Natural killer cell (primary cell): ENCODE results near the gene IQSEC1. TPM values are rescaled to one million over a fixed set of nuclear protein-coding genes. Genes with fewer than 3 reads are reported as not detected.

Experiments used
- ATAC-seq, 3 donors: fragments of 150-1000 bp in 2 of 3; fragments of 200-7000 bp in 1 of 3; cut with Tn5 transposase; 1 replicate in 1 of 3; 2 replicates in 2 of 3; pipeline ENCODE4 v1.10.0; 2021; ENCODE audit warnings: mild to moderate bottlenecking in 2 of 3, moderate library complexity in 2 of 3
- DNase-seq, 2 donors: peaks; one replicate each; pipeline versions ENCODE4 v3.0.0 to v3.0.0-alpha.2; 2013 to 2021; ENCODE audit warnings: mixed read lengths in 1 of 2
- H3K27ac ChIP-seq: one replicate; pipeline ENCODE4 v1.5.1; 2013; ENCODE audit warnings: mild to moderate bottlenecking, low read length
- H3K27me3 ChIP-seq: one replicate; pipeline ENCODE4 v1.6.1; 2013; ENCODE audit warnings: low read length; ENCODE audit not compliant: control insufficient read depth, insufficient read depth
- H3K36me3 ChIP-seq: one replicate; pipeline ENCODE4 v1.6.1; 2013; ENCODE audit warnings: low read length; ENCODE audit not compliant: control insufficient read depth, insufficient read depth
- H3K4me1 ChIP-seq: one replicate; pipeline ENCODE4 v1.6.1; 2013; ENCODE audit warnings: low read length; ENCODE audit not compliant: control insufficient read depth, insufficient read depth
- H3K4me3 ChIP-seq: one replicate; pipeline ENCODE4 v1.5.1; 2013; ENCODE audit warnings: low read length
- H3K9me3 ChIP-seq: one replicate; pipeline ENCODE4 v1.6.1; 2013; ENCODE audit warnings: low read length; ENCODE audit not compliant: control insufficient read depth, insufficient read depth
- H3K27ac Mint-ChIP-seq, 2 donors: one replicate each; pipeline ENCODE4 v1.8.0; 2022; ENCODE audit warnings: mild to moderate bottlenecking in 2 of 2, mixed read lengths in 2 of 2, moderate library complexity in 1 of 2
- H3K27me3 Mint-ChIP-seq, 2 donors: one replicate each; pipeline ENCODE4 v1.8.0; 2022; ENCODE audit warnings: low read depth in 2 of 2, mixed read lengths in 2 of 2
- H3K36me3 Mint-ChIP-seq: one replicate; pipeline ENCODE4 v1.8.0; 2022; ENCODE audit warnings: mixed read lengths
- H3K4me1 Mint-ChIP-seq, 2 donors: one replicate each; pipeline ENCODE4 v1.8.0; 2022; ENCODE audit warnings: mixed read lengths in 2 of 2
- H3K4me3 Mint-ChIP-seq: one replicate; pipeline ENCODE4 v1.8.0; 2022; ENCODE audit warnings: mild to moderate bottlenecking, moderate library complexity, mixed read lengths
- H3K9me3 Mint-ChIP-seq, 2 donors: one replicate each; pipeline ENCODE4 v1.8.0; 2022; ENCODE audit warnings: mixed read lengths in 2 of 2
- CTCF ChIP-seq: fragments of 200-600 bp; IDR thresholded peaks from one replicate; pipeline ENCODE4 v1.8.0; 2022; ENCODE audit warnings: antibody characterized with exemption
- WGBS: methylation state at CpG from one replicate; pipeline ENCODE4 v1.1.7; 2013; ENCODE audit warnings: missing lambda C conversion rate; ENCODE audit not compliant: insufficient coverage; 5-methylcytosine and 5-hydroxymethylcytosine counted together
- intact Hi-C: fragments of 100-400 bp; cut with micrococcal nuclease; formaldehyde crosslinking; loops from one replicate; pipeline ENCODE4 v1.14.2; 2022
- total RNA-seq, 4 donors: library from RNA; stranded (reverse); fragments of 120-200 nt in 1 of 4; gene quantifications; one replicate each; pipeline versions ENCODE4 v1.2.3 to v1.2.4, GENCODE V29; 2013 to 2022

The IQSEC1 gene
- total RNA-seq, 3 donors from 2014 or later (not counting 1 experiment from before 2014, with no cell fraction given), result 124 to 189 (median 138) TPM

- peak overlapping the region; percentile 100 for H3K27ac ChIP-seq
- no peak overlapping the region for H3K4me3 ChIP-seq
- WGBS, result 88% methylated on average over 15 of the region's 15 CpGs
- no peaks in the 10 kb centered on the region for H3K36me3 ChIP-seq
- Mint-ChIP-seq H3K27ac (peak overlapping the region; percentile 98 to 99), H3K9me3 (no peaks in the 10 kb centered on the region), H3K27me3 (no peaks in the 10 kb centered on the region), H3K36me3 (no peaks in the 10 kb centered on the region), H3K4me3 (no peak overlapping the region), H3K4me1 (peaks cover 38 to 63% of the 10 kb centered on the region in 2 donors)
- H3K4me1 ChIP-seq, result peaks cover 80% of the 10 kb centered on the region
- H3K27me3 ChIP-seq, result no peaks in the 10 kb centered on the region
- H3K9me3 ChIP-seq, result no peaks in the 10 kb centered on the region
- TF ChIP-seq CTCF, result no peak
- intact Hi-C loops, result no loop called here
- DNase-seq, result no peak
- no peak for ATAC-seq
These were observed 54.5 kb downstream of the IQSEC1 start for GRCh38 chr3:13018561-13019242.

DNA sequence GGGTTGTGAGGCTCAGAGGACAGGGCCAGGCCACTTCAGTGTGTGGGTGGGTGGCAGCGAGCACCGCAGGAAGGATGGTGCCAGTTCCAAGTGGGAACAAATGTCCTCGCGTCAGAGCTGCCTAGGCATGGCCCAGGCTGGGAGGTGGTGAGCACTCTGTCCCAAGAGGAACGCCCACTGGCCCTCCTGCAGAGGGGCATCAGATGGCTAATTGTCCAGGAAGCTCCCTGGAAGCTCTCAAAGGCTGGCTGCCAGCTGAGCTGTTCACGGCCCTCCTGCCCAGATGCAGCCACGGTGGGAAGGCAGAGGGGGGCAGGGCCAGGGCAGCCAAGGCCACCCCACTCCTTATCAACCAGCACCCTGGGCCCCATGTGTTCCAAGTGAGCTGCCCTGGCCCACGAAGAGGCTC, 55.2 kb downstream of the IQSEC1 start:
- TF ChIP-seq CTCF, result no peak
- H3K27me3 ChIP-seq, result no peaks in the 10 kb centered on the region
- DNase-seq, result no peak
- Mint-ChIP-seq H3K27ac (peak overlapping the region; percentile 98 to 99), H3K27me3 (no peaks in the 10 kb centered on the region), H3K4me3 (no peak overlapping the region), H3K4me1 (peaks cover 45 to 70% of the 10 kb centered on the region in 2 donors), H3K9me3 (peaks cover 0 to 2% of the 10 kb centered on the region in 2 donors), H3K36me3 (no peaks in the 10 kb centered on the region)
- no peaks in the 10 kb centered on the region for H3K36me3 ChIP-seq
- peak overlapping the region; percentile 100 for H3K27ac ChIP-seq
- intact Hi-C loops, result no loop called here
- WGBS, result 67% methylated on average over 8 of the region's 8 CpGs
- no peak for ATAC-seq
- H3K4me3 ChIP-seq, result no peak overlapping the region
- no peaks in the 10 kb centered on the region for H3K9me3 ChIP-seq
- H3K4me1 ChIP-seq, result peaks cover 81% of the 10 kb centered on the region

DNA sequence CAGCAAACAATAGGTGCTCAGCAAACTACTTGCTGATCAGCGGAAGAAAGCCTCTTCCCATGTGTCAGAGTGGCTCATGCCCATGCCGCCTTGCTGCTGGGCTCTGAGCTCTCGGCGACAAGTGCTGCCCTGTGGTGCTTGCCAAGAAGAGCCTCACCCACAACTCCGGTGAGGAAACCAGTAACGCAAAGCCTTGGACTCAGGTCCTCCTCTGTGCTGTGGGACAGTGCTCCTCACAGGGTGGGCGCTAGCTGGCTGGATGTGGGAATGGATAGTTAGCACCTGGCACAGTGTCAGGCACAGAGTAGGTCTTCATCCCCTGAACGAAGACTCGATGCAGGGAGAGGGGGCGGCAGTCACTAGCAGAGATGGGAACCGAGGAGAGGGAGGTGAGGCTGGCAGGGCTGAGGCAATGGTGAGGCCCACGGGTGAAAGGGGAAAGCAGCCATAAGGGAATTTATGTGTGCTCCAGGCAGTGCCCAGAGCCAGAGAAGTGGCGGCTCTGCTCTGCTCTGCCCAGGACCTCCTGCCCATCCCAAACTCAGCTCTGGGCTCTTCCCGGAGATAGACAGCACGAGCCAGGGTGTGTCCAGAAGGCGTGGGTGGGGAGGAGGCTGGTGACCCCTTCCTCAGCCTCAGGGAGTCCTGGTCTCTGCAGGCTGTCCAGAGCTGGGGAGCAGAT, 55.7 kb downstream of the IQSEC1 start:
- H3K36me3 Mint-ChIP-seq, result no peaks in the 10 kb centered on the region
- H3K4me1 ChIP-seq, result peaks cover 81% of the 10 kb centered on the region
- H3K27me3 Mint-ChIP-seq, result no peaks in the 10 kb centered on the region
- H3K36me3 ChIP-seq, result no peaks in the 10 kb centered on the region
- peaks cover 0 to 2% of the 10 kb centered on the region in 2 donors for H3K9me3 Mint-ChIP-seq
- DNase-seq, result no peak
- peak overlapping the region; percentile 98 to 99 for H3K27ac Mint-ChIP-seq
- TF ChIP-seq CTCF, result no peak
- H3K27ac ChIP-seq, result peak overlapping the region; percentile 100
- H3K4me3 ChIP-seq, result no peak overlapping the region
- ATAC-seq, result no peak
- intact Hi-C loops, result loop anchor here (2.0 kb wide), 1 partner anchor 51 kb away; no protein-coding TSS in a partner anchor
- WGBS, result 91% methylated on average over 16 of the region's 16 CpGs
- no peaks in the 10 kb centered on the region for H3K9me3 ChIP-seq
- peak overlapping the region; percentile 89 for H3K4me3 Mint-ChIP-seq
- H3K4me1 Mint-ChIP-seq, result peaks cover 49 to 74% of the 10 kb centered on the region in 2 donors
- H3K27me3 ChIP-seq, result no peaks in the 10 kb centered on the region
